Mucosa of descending colon (tissue), 3 donors: ENCODE results near the gene HMGN4. TPM values are rescaled to one million over a fixed set of nuclear protein-coding genes. Genes with fewer than 3 reads are reported as not detected.

Source experiments
- ATAC-seq: fragments of 200-7000 bp; cut with Tn5 transposase; one replicate; pipeline ENCODE4 v1.9.1; 2020; ENCODE audit warnings: mild to moderate bottlenecking, moderate library complexity
- DNase-seq, 3 donors: peaks; one replicate each; pipeline ENCODE4 v3.0.0-alpha.2; 2020
- H3K36me3 ChIP-seq: fragments of 200-600 bp; one replicate; pipeline ENCODE4 v1.8.0; 2021; ENCODE audit warnings: low read depth, mild to moderate bottlenecking
- H3K4me1 ChIP-seq: fragments of 200-600 bp; one replicate; pipeline ENCODE4 v1.8.0; 2021; ENCODE audit warnings: low read depth, mild to moderate bottlenecking
- H3K4me3 ChIP-seq: fragments of 200-600 bp; one replicate; pipeline ENCODE4 v1.8.0; 2021; ENCODE audit warnings: mild to moderate bottlenecking
- H3K9me3 ChIP-seq: fragments of 200-600 bp; one replicate; pipeline ENCODE4 v1.8.0; 2021; ENCODE audit warnings: mild to moderate bottlenecking
- intact Hi-C, 2 donors: fragments of 100-400 bp; cut with DNase I in 1 of 2; cut with micrococcal nuclease in 1 of 2; formaldehyde crosslinking; loops; one replicate each; pipeline versions ENCODE4 v1.11.0 to v1.11.1; 2022; cut with DNase I, micrococcal nuclease
- total RNA-seq, 3 donors: library from RNA; stranded (reverse); fragmentation: NEBNext Ultra II Directional in 2 of 3; extraction: Animal tissue kit (Norgen Biotek cat#: 25700) in 2 of 3; gene quantifications; one replicate each; pipeline versions ENCODE4 v1.2.1 to v1.2.4, GENCODE V29; 2021 to 2023
- TF ChIP-seq, protein P1 (sequence below): fragments of 200-600 bp; IDR thresholded peaks from one replicate; pipeline ENCODE4 v1.8.0; 2022; ENCODE audit warnings: antibody characterized with exemption, mild to moderate bottlenecking
- donor health status: DM: no; HTN: no; CAD: no; lungs with moderate emphysema.
- donor health status: DM: no; HTN: no; CAD: no.
- donor health status: DM: no; HTN: yes; CAD: no.

Gene HMGN4
- total RNA-seq, 3 donors from 2014 or later: 58.6 to 76.0 (median 68.2) TPM

GRCh38 chr6:26581164-26581915 lies 43.2 kb downstream of the HMGN4 start:
- TF ChIP-seq, protein P1, sequence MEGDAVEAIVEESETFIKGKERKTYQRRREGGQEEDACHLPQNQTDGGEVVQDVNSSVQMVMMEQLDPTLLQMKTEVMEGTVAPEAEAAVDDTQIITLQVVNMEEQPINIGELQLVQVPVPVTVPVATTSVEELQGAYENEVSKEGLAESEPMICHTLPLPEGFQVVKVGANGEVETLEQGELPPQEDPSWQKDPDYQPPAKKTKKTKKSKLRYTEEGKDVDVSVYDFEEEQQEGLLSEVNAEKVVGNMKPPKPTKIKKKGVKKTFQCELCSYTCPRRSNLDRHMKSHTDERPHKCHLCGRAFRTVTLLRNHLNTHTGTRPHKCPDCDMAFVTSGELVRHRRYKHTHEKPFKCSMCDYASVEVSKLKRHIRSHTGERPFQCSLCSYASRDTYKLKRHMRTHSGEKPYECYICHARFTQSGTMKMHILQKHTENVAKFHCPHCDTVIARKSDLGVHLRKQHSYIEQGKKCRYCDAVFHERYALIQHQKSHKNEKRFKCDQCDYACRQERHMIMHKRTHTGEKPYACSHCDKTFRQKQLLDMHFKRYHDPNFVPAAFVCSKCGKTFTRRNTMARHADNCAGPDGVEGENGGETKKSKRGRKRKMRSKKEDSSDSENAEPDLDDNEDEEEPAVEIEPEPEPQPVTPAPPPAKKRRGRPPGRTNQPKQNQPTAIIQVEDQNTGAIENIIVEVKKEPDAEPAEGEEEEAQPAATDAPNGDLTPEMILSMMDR: no peak
- Histone ChIP-seq H3K4me1 (no peaks in the 10 kb centered on the region), H3K36me3 (no peaks in the 10 kb centered on the region), H3K9me3 (peaks cover 7% of the 10 kb centered on the region), H3K4me3 (no peak overlapping the region)
- ATAC-seq: no peak
- DNase-seq: no peak
- intact Hi-C loops: no loop called here

DNA sequence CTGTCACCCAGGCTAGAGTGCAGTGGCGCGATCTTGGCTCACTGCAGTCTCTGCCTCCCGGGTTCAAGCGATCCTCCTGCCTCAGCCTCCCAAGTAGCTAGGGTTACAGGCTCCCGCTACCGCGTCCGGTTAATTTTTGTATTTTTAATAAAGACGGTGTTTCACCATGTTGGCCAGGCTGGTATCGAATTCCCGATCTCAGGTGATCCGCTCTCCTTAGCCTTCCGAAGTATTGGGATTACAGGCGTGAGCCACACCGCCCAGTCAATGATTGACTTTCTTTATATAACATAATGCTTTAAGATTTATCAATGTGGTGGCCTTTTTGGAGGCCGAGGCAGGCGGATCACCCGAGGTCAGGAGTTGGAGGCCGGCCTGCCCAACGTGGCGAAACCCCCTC lies 50.8 kb downstream of the HMGN4 start:
- Histone ChIP-seq H3K4me1 (no peaks in the 10 kb centered on the region), H3K4me3 (no peak overlapping the region), H3K36me3 (no peaks in the 10 kb centered on the region), H3K9me3 (no peaks in the 10 kb centered on the region)
- no peak for ATAC-seq
- TF ChIP-seq, protein P1: no peak
- intact Hi-C loops: no loop called here
- no peak for DNase-seq

DNA sequence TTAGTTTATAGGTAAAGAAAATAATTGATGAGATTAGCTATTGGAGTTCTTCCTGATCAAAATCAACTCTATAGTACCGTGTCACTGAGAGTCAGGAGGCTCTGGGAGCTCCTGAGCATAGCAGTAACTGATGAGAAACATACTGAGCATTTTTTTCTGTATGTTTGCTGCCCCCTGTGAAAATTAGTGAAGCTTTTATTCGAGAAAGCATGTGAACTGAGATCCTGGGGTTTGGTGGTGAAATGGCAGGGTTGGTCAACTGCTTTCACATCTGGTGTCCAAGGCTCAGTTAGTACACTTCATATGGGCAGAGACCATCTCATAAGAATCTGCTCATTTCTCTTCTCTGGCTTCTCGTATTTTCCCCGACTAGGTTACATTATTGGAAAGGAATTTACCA lies 54.5 kb downstream of the HMGN4 start:
- no peak for ATAC-seq
- TF ChIP-seq, protein P1: no peak
- Histone ChIP-seq H3K4me3 (no peak overlapping the region), H3K9me3 (no peaks in the 10 kb centered on the region), H3K36me3 (no peaks in the 10 kb centered on the region), H3K4me1 (peaks cover 3% of the 10 kb centered on the region)
- DNase-seq: no peak
- intact Hi-C loops: loop anchor here in 1 of 2 donors (10.0 kb wide), 1 partner anchor 248 kb away; no protein-coding TSS in a partner anchor

GRCh38 chr6:26593278-26594130 lies 55.3 kb downstream of the HMGN4 start:
- ATAC-seq (no peak), DNase-seq (no peak)
- Histone ChIP-seq H3K4me1 (peaks cover 5% of the 10 kb centered on the region), H3K4me3 (no peak overlapping the region), H3K36me3 (no peaks in the 10 kb centered on the region), H3K9me3 (no peaks in the 10 kb centered on the region)
- intact Hi-C loops: loop anchor here in 1 of 2 donors (10.0 kb wide), 1 partner anchor 249 kb away; no protein-coding TSS in a partner anchor
- TF ChIP-seq, protein P1: no peak

- ATAC-seq: no peak
- H3K4me3 ChIP-seq: no peak overlapping the region
- intact Hi-C loops: loop anchor here in 1 of 2 donors (10.0 kb wide), 1 partner anchor 249 kb away; no protein-coding TSS in a partner anchor
Observed at GRCh38 chr6:26594131-26594498, 55.9 kb downstream of the HMGN4 start.

More at GRCh38 chr6:26594131-26594498, 55.9 kb downstream of the HMGN4 start:
- no peak for DNase-seq
- Histone ChIP-seq H3K4me1 (peaks cover 5% of the 10 kb centered on the region), H3K36me3 (no peaks in the 10 kb centered on the region), H3K9me3 (no peaks in the 10 kb centered on the region)
- TF ChIP-seq, protein P1: no peak
